NAMALWA (cell line): ENCODE measurements around the gene ELFN1.

ENCODE experiments used
- DNase-seq: peaks from one replicate; pipeline ENCODE4 v3.0.0-alpha.2; 2015; ENCODE audit warnings: low spot score

The ELFN1 gene

GRCh38 chr7:1642291-1642731, 27.8 kb upstream of the ELFN1 start:
- DNase-seq = no peak

- DNase-seq = no peak
Measured at GRCh38 chr7:1643270-1644092, 26.6 kb upstream of the ELFN1 start.

GRCh38 chr7:1644341-1645070, 25.6 kb upstream of the ELFN1 start:
- no peak for DNase-seq

GRCh38 chr7:1645071-1645409, 25.0 kb upstream of the ELFN1 start:
- DNase-seq = no peak

- DNase-seq = no peak
Measured at GRCh38 chr7:1645476-1645875, 24.6 kb upstream of the ELFN1 start.

GRCh38 chr7:1646391-1646790, 23.7 kb upstream of the ELFN1 start:
- no peak for DNase-seq

GRCh38 chr7:1646957-1647891, 22.9 kb upstream of the ELFN1 start:
- no peak for DNase-seq

GRCh38 chr7:1647961-1648672, 22.0 kb upstream of the ELFN1 start:
- DNase-seq = no peak

GRCh38 chr7:1649751-1650326, 20.2 kb upstream of the ELFN1 start:
- DNase-seq = no peak

GRCh38 chr7:1650363-1651030, 19.6 kb upstream of the ELFN1 start:
- no peak for DNase-seq

- no peak for DNase-seq
Measured at GRCh38 chr7:1651031-1651446, 19.0 kb upstream of the ELFN1 start.

- DNase-seq = no peak
Measured at GRCh38 chr7:1651891-1652290, 18.2 kb upstream of the ELFN1 start.

GRCh38 chr7:1653500-1653899, 16.6 kb upstream of the ELFN1 start:
- DNase-seq = no peak

- DNase-seq = no peak
Measured at GRCh38 chr7:1654111-1654510, 16.0 kb upstream of the ELFN1 start.

- no peak for DNase-seq
Measured at GRCh38 chr7:1654738-1655475, 15.2 kb upstream of the ELFN1 start.

- no peak for DNase-seq
Measured at GRCh38 chr7:1659696-1660095, 10.4 kb upstream of the ELFN1 start.

GRCh38 chr7:1661461-1661860, 8.6 kb upstream of the ELFN1 start:
- no peak for DNase-seq

GRCh38 chr7:1662101-1662500, 8.0 kb upstream of the ELFN1 start:
- DNase-seq = no peak

GRCh38 chr7:1662767-1663166, 7.3 kb upstream of the ELFN1 start:
- DNase-seq = no peak

GRCh38 chr7:1663223-1663622, 6.9 kb upstream of the ELFN1 start:
- DNase-seq = no peak
